ENCODE data around the gene NLRP9.

NLRP9 gene

GRCh38 chr19:55667958-55668357 lies 70.2 kb downstream of the NLRP9 start:
- Histone ChIP-seq H3K18ac (ENCODE audit: low read length) (no peak overlapping the region), H3K36me3 (replicated peaks in 1 of 2; ENCODE audit: control insufficient read depth in 2 of 2, insufficient read depth in 2 of 2, low read length in 2 of 2) (peaks cover 66 to 92% of the 10 kb centered on the region in 2 donors), H3K4me2 (ENCODE audit: insufficient read depth, low read length, poor library complexity, severe bottlenecking) (no peak overlapping the region), H2BK120ac (ENCODE audit: low read depth, low read length) (no peak overlapping the region), H2BK15ac (ENCODE audit: low read length) (no peak overlapping the region), H3K79me1 (ENCODE audit: low read depth, low read length) (peaks cover 53% of the 10 kb centered on the region), H2AFZ (ENCODE audit: low read length) (no peak overlapping the region), H2BK5ac (ENCODE audit: low read length) (no peak overlapping the region), H3K27me3 (ENCODE audit: control insufficient read depth in 3 of 3, insufficient read depth in 3 of 3, low read depth in 1 of 3, low read length in 3 of 3) (no peaks in the 10 kb centered on the region), H2BK12ac (ENCODE audit: low read length) (no peak overlapping the region), H4K91ac (ENCODE audit: low read depth, low read length, poor library complexity) (no peak overlapping the region), H3K4me1 (ENCODE audit: control insufficient read depth in 2 of 2, insufficient read depth in 1 of 2, low read depth in 1 of 2, low read length in 2 of 2) (peaks cover 0 to 5% of the 10 kb centered on the region in 2 donors), H2AK5ac (ENCODE audit: low read depth, low read length) (no peak overlapping the region), H3K14ac (ENCODE audit: low read length) (no peak overlapping the region), H4K8ac (ENCODE audit: low read depth, low read length) (no peak overlapping the region), H3K4ac (ENCODE audit: low read length) (no peak overlapping the region), H3K4me3 (ENCODE audit: low read length in 2 of 2) (no peak overlapping the region), H3K23ac (ENCODE audit: low read depth, low read length, poor library complexity) (no peak overlapping the region), H3K9me3 (replicated peaks in 1 of 2; ENCODE audit: control insufficient read depth in 2 of 2, insufficient read depth in 1 of 2, low read depth in 1 of 2, low read length in 2 of 2) (no peaks in the 10 kb centered on the region), H3K27ac (replicated peaks; ENCODE audit: low read length) (no peak overlapping the region), H3K9ac (ENCODE audit: low read depth, low read length, poor library complexity) (no peak overlapping the region)
- no CpG with 5 or more reads among the region's 11 CpGs for WGBS, 2 donors (ENCODE audit: extremely low coverage in 2 of 2, insufficient read length in 2 of 2, insufficient replicate concordance in 1 of 2)
- no peak for DNase-seq (ENCODE audit: low spot score)

GRCh38 chr19:55667511-55667910 lies 70.7 kb downstream of the NLRP9 start:
- Histone ChIP-seq H2BK120ac (ENCODE audit: low read depth, low read length) (no peak overlapping the region), H3K27ac (replicated peaks; ENCODE audit: low read length) (no peak overlapping the region), H3K23ac (ENCODE audit: low read depth, low read length, poor library complexity) (peak overlapping the region; percentile 55), H3K9me3 (replicated peaks in 1 of 2; ENCODE audit: control insufficient read depth in 2 of 2, insufficient read depth in 1 of 2, low read depth in 1 of 2, low read length in 2 of 2) (no peaks in the 10 kb centered on the region), H3K9ac (ENCODE audit: low read depth, low read length, poor library complexity) (no peak overlapping the region), H3K18ac (ENCODE audit: low read length) (no peak overlapping the region), H4K8ac (ENCODE audit: low read depth, low read length) (no peak overlapping the region), H3K14ac (ENCODE audit: low read length) (no peak overlapping the region), H2BK5ac (ENCODE audit: low read length) (no peak overlapping the region), H2AK5ac (ENCODE audit: low read depth, low read length) (no peak overlapping the region), H4K91ac (ENCODE audit: low read depth, low read length, poor library complexity) (no peak overlapping the region), H3K79me1 (ENCODE audit: low read depth, low read length) (peaks cover 56% of the 10 kb centered on the region), H3K4me2 (ENCODE audit: insufficient read depth, low read length, poor library complexity, severe bottlenecking) (no peak overlapping the region), H3K36me3 (replicated peaks in 1 of 2; ENCODE audit: control insufficient read depth in 2 of 2, insufficient read depth in 2 of 2, low read length in 2 of 2) (peaks cover 71 to 95% of the 10 kb centered on the region in 2 donors), H3K27me3 (ENCODE audit: control insufficient read depth in 3 of 3, insufficient read depth in 3 of 3, low read depth in 1 of 3, low read length in 3 of 3) (no peaks in the 10 kb centered on the region), H3K4me3 (ENCODE audit: low read length in 2 of 2) (no peak overlapping the region), H2AFZ (ENCODE audit: low read length) (no peak overlapping the region), H3K4me1 (ENCODE audit: control insufficient read depth in 2 of 2, insufficient read depth in 1 of 2, low read depth in 1 of 2, low read length in 2 of 2) (peaks cover 0 to 5% of the 10 kb centered on the region in 2 donors), H2BK12ac (ENCODE audit: low read length) (no peak overlapping the region), H3K4ac (ENCODE audit: low read length) (no peak overlapping the region), H2BK15ac (ENCODE audit: low read length) (no peak overlapping the region)
- no CpG with 5 or more reads among the region's 12 CpGs for WGBS, 2 donors (ENCODE audit: extremely low coverage in 2 of 2, insufficient read length in 2 of 2, insufficient replicate concordance in 1 of 2)
- no peak for DNase-seq (ENCODE audit: low spot score)

- H3K4me1 ChIP-seq (ENCODE audit: control insufficient read depth in 2 of 2, insufficient read depth in 1 of 2, low read depth in 1 of 2, low read length in 2 of 2): peaks cover 0 to 5% of the 10 kb centered on the region in 2 donors
- no peak overlapping the region for H2BK120ac ChIP-seq (ENCODE audit: low read depth, low read length)
- H2BK15ac ChIP-seq (ENCODE audit: low read length): no peak overlapping the region
- no peak overlapping the region for H2AFZ ChIP-seq (ENCODE audit: low read length)
- no peak overlapping the region for H2AK5ac ChIP-seq (ENCODE audit: low read depth, low read length)
- H3K9me3 ChIP-seq (replicated peaks in 1 of 2; ENCODE audit: control insufficient read depth in 2 of 2, insufficient read depth in 1 of 2, low read depth in 1 of 2, low read length in 2 of 2): no peaks in the 10 kb centered on the region
- H2BK12ac ChIP-seq (ENCODE audit: low read length): no peak overlapping the region
- peaks cover 58% of the 10 kb centered on the region for H3K79me1 ChIP-seq (ENCODE audit: low read depth, low read length)
- H2BK5ac ChIP-seq (ENCODE audit: low read length): no peak overlapping the region
- no peaks in the 10 kb centered on the region for H3K27me3 ChIP-seq (ENCODE audit: control insufficient read depth in 3 of 3, insufficient read depth in 3 of 3, low read depth in 1 of 3, low read length in 3 of 3)
- H4K8ac ChIP-seq (ENCODE audit: low read depth, low read length): no peak overlapping the region
- no peak overlapping the region for H3K14ac ChIP-seq (ENCODE audit: low read length)
- H3K23ac ChIP-seq (ENCODE audit: low read depth, low read length, poor library complexity): peak overlapping the region; percentile 40
- H3K36me3 ChIP-seq (replicated peaks in 1 of 2; ENCODE audit: control insufficient read depth in 2 of 2, insufficient read depth in 2 of 2, low read length in 2 of 2): peaks cover 72 to 94% of the 10 kb centered on the region in 2 donors
- no peak for DNase-seq (ENCODE audit: low spot score)
- no peak overlapping the region for H3K4me3 ChIP-seq (ENCODE audit: low read length in 2 of 2)
- no peak overlapping the region for H3K27ac ChIP-seq (replicated peaks; ENCODE audit: low read length)
- no peak overlapping the region for H3K18ac ChIP-seq (ENCODE audit: low read length)
- WGBS, 2 donors (ENCODE audit: extremely low coverage in 2 of 2, insufficient read length in 2 of 2, insufficient replicate concordance in 1 of 2): no CpG with 5 or more reads among the region's 4 CpGs
- no peak overlapping the region for H4K91ac ChIP-seq (ENCODE audit: low read depth, low read length, poor library complexity)
- H3K4me2 ChIP-seq (ENCODE audit: insufficient read depth, low read length, poor library complexity, severe bottlenecking): no peak overlapping the region
- H3K9ac ChIP-seq (ENCODE audit: low read depth, low read length, poor library complexity): peak overlapping the region; percentile 44
- H3K4ac ChIP-seq (ENCODE audit: low read length): no peak overlapping the region
Measured at GRCh38 chr19:55667006-55667381, 71.2 kb downstream of the NLRP9 start.

- Histone ChIP-seq H4K91ac (ENCODE audit: low read depth, low read length, poor library complexity) (no peak overlapping the region), H3K36me3 (replicated peaks in 1 of 2; ENCODE audit: control insufficient read depth in 2 of 2, insufficient read depth in 2 of 2, low read length in 2 of 2) (peaks cover 77 to 95% of the 10 kb centered on the region in 2 donors)
- no CpG with 5 or more reads among the region's 12 CpGs for WGBS, 2 donors (ENCODE audit: extremely low coverage in 2 of 2, insufficient read length in 2 of 2, insufficient replicate concordance in 1 of 2)
Measured at GRCh38 chr19:55666343-55667005, 71.7 kb downstream of the NLRP9 start.

More at GRCh38 chr19:55666343-55667005, 71.7 kb downstream of the NLRP9 start:
- H4K8ac ChIP-seq (ENCODE audit: low read depth, low read length): no peak overlapping the region
- no peak overlapping the region for H3K4ac ChIP-seq (ENCODE audit: low read length)
- no peaks in the 10 kb centered on the region for H3K27me3 ChIP-seq (ENCODE audit: control insufficient read depth in 3 of 3, insufficient read depth in 3 of 3, low read depth in 1 of 3, low read length in 3 of 3)
- DNase-seq (ENCODE audit: low spot score): no peak
- peak overlapping the region; percentile 40 for H3K23ac ChIP-seq (ENCODE audit: low read depth, low read length, poor library complexity)
- H3K9ac ChIP-seq (ENCODE audit: low read depth, low read length, poor library complexity): peak overlapping the region; percentile 27
- H3K14ac ChIP-seq (ENCODE audit: low read length): no peak overlapping the region
- no peak overlapping the region for H2BK15ac ChIP-seq (ENCODE audit: low read length)
- H3K27ac ChIP-seq (replicated peaks; ENCODE audit: low read length): no peak overlapping the region
- no peaks in the 10 kb centered on the region for H3K9me3 ChIP-seq (replicated peaks in 1 of 2; ENCODE audit: control insufficient read depth in 2 of 2, insufficient read depth in 1 of 2, low read depth in 1 of 2, low read length in 2 of 2)
- H3K4me3 ChIP-seq (ENCODE audit: low read length in 2 of 2): peak overlapping the region in 1 of 2 donors; percentile 37
- peaks cover 0 to 5% of the 10 kb centered on the region in 2 donors for H3K4me1 ChIP-seq (ENCODE audit: control insufficient read depth in 2 of 2, insufficient read depth in 1 of 2, low read depth in 1 of 2, low read length in 2 of 2)
- H2BK120ac ChIP-seq (ENCODE audit: low read depth, low read length): no peak overlapping the region
- H2BK12ac ChIP-seq (ENCODE audit: low read length): no peak overlapping the region
- peak overlapping the region; percentile 59 for H2BK5ac ChIP-seq (ENCODE audit: low read length)
- no peak overlapping the region for H3K18ac ChIP-seq (ENCODE audit: low read length)
- H3K4me2 ChIP-seq (ENCODE audit: insufficient read depth, low read length, poor library complexity, severe bottlenecking): no peak overlapping the region
- H2AK5ac ChIP-seq (ENCODE audit: low read depth, low read length): no peak overlapping the region
- no peak overlapping the region for H2AFZ ChIP-seq (ENCODE audit: low read length)
- peaks cover 60% of the 10 kb centered on the region for H3K79me1 ChIP-seq (ENCODE audit: low read depth, low read length)
